IMR-90 (cell line): Measurements from ENCODE around the gene P2RX3.

Experiments used
- CEBPB ChIP-seq: IDR thresholded peaks from 2 replicates; pipeline ENCODE4 v1.6.1; 2012; ENCODE audit warnings: low read depth, low read length, improper control_type of control experiment
- CHD1 ChIP-seq: IDR thresholded peaks from 2 replicates; pipeline ENCODE4 v1.6.1; 2012; ENCODE audit warnings: low read depth, low read length, improper control_type of control experiment
- FOS ChIP-seq: fragments of 150-350 bp; IDR thresholded peaks from 2 replicates; pipeline ENCODE4 v1.6.1; 2016; ENCODE audit warnings: low read depth, low read length
- MXI1 ChIP-seq: IDR thresholded peaks from 2 replicates; pipeline ENCODE4 v1.6.1; 2012; ENCODE audit warnings: low read depth, mild to moderate bottlenecking, low read length, moderate library complexity, borderline replicate concordance
- POLR2A ChIP-seq: IDR thresholded peaks from 2 replicates; pipeline ENCODE4 v1.6.1; 2012; ENCODE audit warnings: mild to moderate bottlenecking, low read depth, low read length
- RAD21 ChIP-seq: IDR thresholded peaks from 2 replicates; pipeline ENCODE4 v1.6.1; 2012; ENCODE audit warnings: low read length, improper control_type of control experiment
- RCOR1 ChIP-seq: IDR thresholded peaks from 2 replicates; pipeline ENCODE4 v1.6.1; 2012; ENCODE audit warnings: mild to moderate bottlenecking, low read length, improper control_type of control experiment; ENCODE audit not compliant: insufficient replicate concordance
- TF ChIP-seq, protein P1 (sequence below): conservative IDR thresholded peaks from 2 replicates; pipeline ENCODE4 v1.5.1; 2012; ENCODE audit warnings: mild to moderate bottlenecking, low read depth, low read length, improper control_type of control experiment

DNA sequence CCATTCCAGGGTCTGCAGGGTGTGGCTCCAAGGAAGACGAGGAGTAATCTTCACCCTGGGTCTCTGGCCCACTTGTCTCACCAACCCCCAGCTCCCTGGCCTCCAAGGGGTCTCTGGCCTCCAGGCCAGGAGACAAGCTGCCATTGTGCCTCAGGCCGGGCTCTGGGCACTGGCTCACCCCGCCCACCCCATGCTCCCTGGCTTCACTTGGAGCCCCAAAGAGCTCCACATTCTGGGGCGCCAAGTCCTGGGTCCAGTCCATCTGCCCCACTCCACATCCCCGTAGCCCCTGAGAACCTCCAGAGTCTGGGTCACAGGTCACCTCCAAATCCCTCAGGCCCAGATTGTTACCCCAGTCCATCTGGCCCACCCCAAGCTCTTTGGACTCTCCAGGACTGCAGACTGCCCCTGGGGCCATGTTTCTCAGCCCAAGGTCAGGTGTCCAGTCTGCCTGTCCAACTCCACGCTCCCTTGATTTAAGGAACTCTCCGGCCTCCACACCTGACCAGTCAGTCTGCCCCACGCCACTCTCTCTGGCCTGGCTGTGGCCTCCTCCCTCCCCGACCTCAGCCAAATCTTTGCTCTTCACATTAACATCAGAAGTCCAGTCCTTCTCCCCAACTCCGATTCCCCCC lies 29.6 kb upstream of the P2RX3 start:
- TF ChIP-seq, protein P1, sequence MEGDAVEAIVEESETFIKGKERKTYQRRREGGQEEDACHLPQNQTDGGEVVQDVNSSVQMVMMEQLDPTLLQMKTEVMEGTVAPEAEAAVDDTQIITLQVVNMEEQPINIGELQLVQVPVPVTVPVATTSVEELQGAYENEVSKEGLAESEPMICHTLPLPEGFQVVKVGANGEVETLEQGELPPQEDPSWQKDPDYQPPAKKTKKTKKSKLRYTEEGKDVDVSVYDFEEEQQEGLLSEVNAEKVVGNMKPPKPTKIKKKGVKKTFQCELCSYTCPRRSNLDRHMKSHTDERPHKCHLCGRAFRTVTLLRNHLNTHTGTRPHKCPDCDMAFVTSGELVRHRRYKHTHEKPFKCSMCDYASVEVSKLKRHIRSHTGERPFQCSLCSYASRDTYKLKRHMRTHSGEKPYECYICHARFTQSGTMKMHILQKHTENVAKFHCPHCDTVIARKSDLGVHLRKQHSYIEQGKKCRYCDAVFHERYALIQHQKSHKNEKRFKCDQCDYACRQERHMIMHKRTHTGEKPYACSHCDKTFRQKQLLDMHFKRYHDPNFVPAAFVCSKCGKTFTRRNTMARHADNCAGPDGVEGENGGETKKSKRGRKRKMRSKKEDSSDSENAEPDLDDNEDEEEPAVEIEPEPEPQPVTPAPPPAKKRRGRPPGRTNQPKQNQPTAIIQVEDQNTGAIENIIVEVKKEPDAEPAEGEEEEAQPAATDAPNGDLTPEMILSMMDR, result no peak
- TF ChIP-seq POLR2A (no peak), RAD21 (no peak), RCOR1 (no peak), MXI1 (no peak), CEBPB (no peak), CHD1 (no peak), FOS (no peak)
